H1 (cell line): ENCODE measurements around the gene FAM53B. TPM values are rescaled to one million over a fixed set of nuclear protein-coding genes. Genes with fewer than 3 reads are reported as not detected.
A peak's percentile ranks its signal among the peaks of the same experiment; 100 is the strongest.

ENCODE experiments used
- CTCF ChIA-PET: fragments of 300-600 bp; sonication (Branson Sonifier 250); formaldehyde crosslinking; loops from one replicate; lab custom pipeline; 2021; ENCODE audit not compliant: partially characterized antibody; lab: Charles Lee
- POLR2A ChIA-PET: fragments of 300-600 bp; sonication (Branson Sonifier 250); formaldehyde crosslinking; loops from one replicate; lab custom pipeline; 2021; ENCODE audit warnings: inconsistent platforms; ENCODE audit not compliant: partially characterized antibody; lab: Charles Lee
- DNase-seq, 2 experiments: peaks; one replicate each; pipeline versions ENCODE4 v3.0.0 to v3.0.0-alpha.2; 2010 to 2022; ENCODE audit warnings: low spot score in 2 of 2, low read depth in 1 of 2, mixed read lengths in 1 of 2
- FAIRE-seq: peaks from 2 replicates; lab custom pipeline; 2011; peaks lifted over from hg19 to GRCh38; lab: Jason Lieb, UNC
- H2AFZ ChIP-seq: 2 replicates; pipeline ENCODE4 v1.8.1; 2012; ENCODE audit warnings: low read length, inconsistent platforms
- H2AK5ac ChIP-seq: 2 replicates; pipeline ENCODE4 v1.6.1; 2013; ENCODE audit warnings: low read depth, low read length
- H2BK120ac ChIP-seq: replicated peaks from 2 replicates; pipeline ENCODE3; 2013; ENCODE audit warnings: low read depth, low read length, inconsistent platforms
- H2BK12ac ChIP-seq: 2 replicates; pipeline ENCODE4 v1.6.1; 2013; ENCODE audit warnings: low read depth, low read length
- H2BK15ac ChIP-seq: 2 replicates; pipeline ENCODE4 v1.6.1; 2013; ENCODE audit warnings: low read length
- H2BK20ac ChIP-seq: 2 replicates; pipeline ENCODE4 v1.6.1; 2013; ENCODE audit warnings: low read length
- H2BK5ac ChIP-seq: 2 replicates; pipeline ENCODE4 v1.6.1; 2013; ENCODE audit warnings: low read depth, low read length
- H3K14ac ChIP-seq: 2 replicates; pipeline ENCODE4 v1.6.1; 2013; ENCODE audit warnings: inconsistent platforms; ENCODE audit not compliant: insufficient read length
- H3K18ac ChIP-seq: 2 replicates; pipeline ENCODE4 v1.6.1; 2013; ENCODE audit warnings: low read length; ENCODE audit errors: extremely low read depth
- H3K23ac ChIP-seq: 2 replicates; pipeline ENCODE4 v1.6.1; 2013; ENCODE audit warnings: inconsistent platforms; ENCODE audit not compliant: insufficient read length
- H3K23me2 ChIP-seq: 2 replicates; pipeline ENCODE4 v1.6.1; 2013; ENCODE audit warnings: low read depth, low read length
- H3K27ac ChIP-seq: 2 replicates; pipeline ENCODE4 v1.6.1; 2011; ENCODE audit warnings: low read depth, low read length, inconsistent platforms
- H3K27me3 ChIP-seq, 4 experiments: replicated peaks in 1 of 4; 1 replicate in 1 of 4; 2 replicates in 3 of 4; pipeline versions ENCODE4 v1.6.1 to v1.8.1; 2011 to 2013; ENCODE audit warnings: low read length in 3 of 4, mild to moderate bottlenecking in 3 of 4, inconsistent platforms in 2 of 4, mixed read lengths in 2 of 4, moderate library complexity in 1 of 4; ENCODE audit not compliant: control insufficient read depth in 3 of 4, insufficient read depth in 3 of 4; ENCODE audit errors: extremely low read depth in 1 of 4
- H3K36me3 ChIP-seq, 4 experiments: 2 replicates each; pipeline versions ENCODE4 v1.6.1 to v1.8.1; 2011 to 2013; ENCODE audit warnings: mild to moderate bottlenecking in 4 of 4, low read length in 3 of 4, moderate library complexity in 2 of 4, control low read depth in 1 of 4, inconsistent platforms in 1 of 4; ENCODE audit not compliant: insufficient read depth in 4 of 4, control insufficient read depth in 2 of 4
- H3K4ac ChIP-seq: replicated peaks from 2 replicates; pipeline ENCODE3; 2013; ENCODE audit warnings: low read length, low read depth, mixed read lengths, inconsistent platforms; ENCODE audit not compliant: insufficient read length
- H3K4me1 ChIP-seq, 4 experiments: replicated peaks in 1 of 4; 1 replicate in 1 of 4; 2 replicates in 3 of 4; pipeline versions ENCODE4 v1.6.1 to v1.8.1; 2011 to 2013; ENCODE audit warnings: low read length in 3 of 4, inconsistent platforms in 2 of 4, mixed read lengths in 1 of 4; ENCODE audit not compliant: insufficient read depth in 4 of 4, control insufficient read depth in 3 of 4
- H3K4me2 ChIP-seq, 2 experiments: 2 replicates each; pipeline versions ENCODE4 v1.6.1 to v1.8.1; 2011 to 2013; ENCODE audit warnings: low read depth in 2 of 2, low read length in 2 of 2, control low read depth in 1 of 2, inconsistent platforms in 1 of 2, mild to moderate bottlenecking in 1 of 2; ENCODE audit not compliant: insufficient read depth in 1 of 2
- H3K4me3 ChIP-seq, 4 experiments: fragments of 200-600, 300-600 bp in 1 of 4; sonication (generic), shearing (Covaris generic), sonication (Bioruptor Twin) in 1 of 4; 2 replicates each; pipeline versions ENCODE4 v1.5.1 to v1.8.1; 2011 to 2016; ENCODE audit warnings: low read length in 4 of 4, low read depth in 3 of 4, control low read depth in 2 of 4, inconsistent platforms in 2 of 4, mild to moderate bottlenecking in 2 of 4, mixed read lengths in 1 of 4, moderate library complexity in 1 of 4; ENCODE audit not compliant: insufficient read depth in 2 of 4; ENCODE audit errors: extremely low read depth in 1 of 4
- H3K56ac ChIP-seq: replicated peaks from 2 replicates; pipeline ENCODE3; 2013; ENCODE audit warnings: low read depth, mild to moderate bottlenecking, mixed read lengths, low read length, inconsistent platforms; ENCODE audit not compliant: insufficient read length
- H3K79me1 ChIP-seq: 2 replicates; pipeline ENCODE4 v1.6.1; 2013; ENCODE audit warnings: low read depth, low read length, control low read depth
- H3K79me2 ChIP-seq, 2 experiments: 2 replicates each; pipeline versions ENCODE4 v1.6.1 to v1.8.1; 2012 to 2013; ENCODE audit warnings: low read length in 2 of 2, mild to moderate bottlenecking in 2 of 2, inconsistent platforms in 1 of 2; ENCODE audit not compliant: insufficient read depth in 2 of 2, control insufficient read depth in 1 of 2
- H3K9ac ChIP-seq, 4 experiments: replicated peaks in 1 of 4; 1 replicate in 1 of 4; 2 replicates in 3 of 4; pipeline versions ENCODE4 v1.6.1 to v1.8.1; 2011 to 2013; ENCODE audit warnings: low read depth in 3 of 4, low read length in 3 of 4, control low read depth in 2 of 4, mild to moderate bottlenecking in 2 of 4, moderate library complexity in 2 of 4, inconsistent platforms in 1 of 4; ENCODE audit errors: extremely low read depth in 1 of 4
- H3K9me3 ChIP-seq, 2 experiments: 2 replicates each; pipeline versions ENCODE4 v1.6.1 to v1.8.1; 2012 to 2013; ENCODE audit warnings: mild to moderate bottlenecking in 2 of 2, moderate library complexity in 2 of 2, control low read depth in 1 of 2, inconsistent platforms in 1 of 2, low read depth in 1 of 2, low read length in 1 of 2, mixed read lengths in 1 of 2; ENCODE audit not compliant: insufficient read depth in 2 of 2
- H4K20me1 ChIP-seq, 2 experiments: replicated peaks in 1 of 2; 2 replicates each; pipeline versions ENCODE3 to v1.8.1; 2011 to 2013; ENCODE audit warnings: inconsistent platforms in 2 of 2, low read length in 2 of 2, mild to moderate bottlenecking in 1 of 2; ENCODE audit not compliant: insufficient read depth in 2 of 2, control insufficient read depth in 1 of 2
- H4K5ac ChIP-seq: 2 replicates; pipeline ENCODE4 v1.6.1; 2013; ENCODE audit warnings: low read length, low read depth, mixed read lengths, inconsistent platforms; ENCODE audit not compliant: insufficient read length
- H4K8ac ChIP-seq: 2 replicates; pipeline ENCODE4 v1.8.0; 2013; ENCODE audit warnings: mild to moderate bottlenecking, moderate library complexity, low read length, inconsistent platforms; ENCODE audit not compliant: insufficient read depth; ENCODE audit errors: extremely low read depth
- H4K91ac ChIP-seq: replicated peaks from 2 replicates; pipeline ENCODE3; 2013; ENCODE audit warnings: low read length, mixed read lengths, inconsistent platforms; ENCODE audit not compliant: insufficient read length
- ATF3 ChIP-seq: IDR thresholded peaks from 2 replicates; pipeline ENCODE4 v1.6.1; 2011; ENCODE audit warnings: low read depth, mild to moderate bottlenecking, low read length; ENCODE audit not compliant: insufficient read depth
- BCL11A ChIP-seq, 2 experiments: IDR thresholded peaks; one replicate each; pipeline ENCODE4 v1.6.1; 2011; ENCODE audit warnings: low read depth in 2 of 2, low read length in 2 of 2, mild to moderate bottlenecking in 2 of 2
- SP2 ChIP-seq: IDR thresholded peaks from 2 replicates; pipeline ENCODE4 v1.6.1; 2012; ENCODE audit warnings: mild to moderate bottlenecking, low read length, inconsistent platforms
- WGBS, 2 experiments: shearing (Covaris generic) in 1 of 2; methylation state at CpG; one replicate each; pipeline versions ENCODE4 v1.1.6 to v1.1.7; 2013 to 2015; ENCODE audit warnings: low lambda C conversion rate in 2 of 2, mixed read lengths in 2 of 2, inconsistent platforms in 1 of 2, low coverage in 1 of 2, missing lambda C conversion rate in 1 of 2; ENCODE audit not compliant: insufficient replicate concordance in 2 of 2, insufficient coverage in 1 of 2, insufficient read length in 1 of 2; ENCODE audit errors: extremely low coverage in 1 of 2, missing lambda C conversion rate in 1 of 2; 5-methylcytosine and 5-hydroxymethylcytosine counted together
- polyA plus RNA-seq, 7 experiments: library from polyadenylated mRNA; depleted of rRNA in 3 of 7; stranded (reverse) in 5 of 7; unstranded in 2 of 7; fragments of >200 nt in 5 of 7; fragments of 200-250 nt in 2 of 7; gene quantifications; 1 replicate in 5 of 7; 2 replicates in 1 of 7; 4 replicates in 1 of 7; pipeline versions ENCODE4 v1.2.1 to v1.2.3, GENCODE V29; 2011 to 2013; ENCODE audit warnings: missing spikeins in 2 of 7, mixed read lengths in 2 of 7
- total RNA-seq: library from RNA; stranded (reverse); fragmentation: NEBNext Ultra II Directional; extraction: Animal tissue kit (Norgen Biotek cat#: 25700); gene quantifications from 2 replicates; pipeline ENCODE4 v1.2.1, GENCODE V29; 2021

FAM53B gene
- total and polyA plus RNA-seq, 2 of the 8 experiments (the other 6 are each of a cell fraction or from before 2014, with no cell fraction given), result 5.3 to 14.4 TPM

- no peaks in the 10 kb centered on the region; the same call in 1 of the 2 replicates for H3K79me1 ChIP-seq
- TF ChIP-seq BCL11A (IDR thresholded peaks at IDR 0.05; ENCODE audit: low read depth in 2 of 2, low read length in 2 of 2) (no peak), ATF3 (no peak), SP2 (no peak)
- peaks cover 0 to 3% of the 10 kb centered on the region in 2 experiments for H4K20me1 ChIP-seq
- H3K4me1 ChIP-seq, result peaks cover 0 to 4% (median 1%) of the 10 kb centered on the region in 4 experiments; a peak in 4 of 7 replicates
- no peak overlapping the region for H3K4ac ChIP-seq
- no peaks in the 10 kb centered on the region for H3K27me3 ChIP-seq
- no peaks in the 10 kb centered on the region for H3K9me3 ChIP-seq
- FAIRE-seq (no peak), DNase-seq (no peak)
- no peak overlapping the region for H3K14ac ChIP-seq
- no peak overlapping the region for H3K18ac ChIP-seq
- H2BK120ac ChIP-seq, result no peak overlapping the region
- H2BK12ac ChIP-seq, result no peak overlapping the region
- H4K91ac ChIP-seq, result no peak overlapping the region
- no peak overlapping the region for H3K27ac ChIP-seq
- no peaks in the 10 kb centered on the region for H3K79me2 ChIP-seq
- no peak overlapping the region; a peak in 1 of 7 replicates for H3K9ac ChIP-seq
- 0 out of 8 replicates have a peak, but pooled peaks cover 0 to 3% (median 0%) of the 10 kb centered on the region in 4 experiments for H3K36me3 ChIP-seq
- H3K56ac ChIP-seq, result no peak overlapping the region
- H4K8ac ChIP-seq, result no peak overlapping the region
- ChIA-PET CTCF (interaction anchor here (0.7 to 1.4 kb wide), 2 partner anchors 25 to 46 kb away, joined by 3 to 6 read pairs; no protein-coding TSS in a partner anchor), POLR2A (no interaction called here)
- H2BK15ac ChIP-seq, result no peak overlapping the region
- H2BK20ac ChIP-seq, result no peak overlapping the region
- no peak overlapping the region for H3K4me3 ChIP-seq
- no peak overlapping the region for H2AFZ ChIP-seq
- no peaks in the 10 kb centered on the region for H3K23me2 ChIP-seq
- 91% methylated on average over 14 of the region's 14 CpGs; no CpG with 5 or more reads in 1 of the 2 experiments for WGBS, 2 experiments
- H3K4me2 ChIP-seq, result no peak overlapping the region
- no peak overlapping the region for H4K5ac ChIP-seq
- no peak overlapping the region for H2AK5ac ChIP-seq
- peak overlapping the region; percentile 35; the same call in 1 of the 2 replicates for H2BK5ac ChIP-seq
- no peak overlapping the region for H3K23ac ChIP-seq
Observed at GRCh38 chr10:124694481-124695220, 49.5 kb downstream of the FAM53B start.
